PFSK-1 (cell line): ENCODE measurements around the gene CFAP251.

Experiments used
- POLR2AphosphoS5 ChIP-seq: IDR thresholded peaks from 2 replicates; pipeline ENCODE4 v1.6.1; 2012; ENCODE audit warnings: low read depth, mild to moderate bottlenecking, control low read depth, low read length, moderate library complexity
- SIN3A ChIP-seq: IDR thresholded peaks from 2 replicates; pipeline ENCODE4 v1.6.1; 2012; ENCODE audit warnings: mild to moderate bottlenecking, low read length, moderate library complexity, borderline replicate concordance; ENCODE audit not compliant: insufficient read depth
- TAF1 ChIP-seq: IDR thresholded peaks from 2 replicates; pipeline ENCODE4 v1.6.1; 2012; ENCODE audit warnings: low read length, control low read depth, borderline replicate concordance; ENCODE audit not compliant: insufficient read depth
- TF ChIP-seq, protein P1 (sequence below), 2 experiments: IDR thresholded peaks; 2 replicates each; pipeline versions ENCODE4 v1.6.1 to v1.8.0; 2011 to 2012; ENCODE audit warnings: low read depth in 2 of 2, low read length in 2 of 2, control low read depth in 1 of 2, inconsistent platforms in 1 of 2, mild to moderate bottlenecking in 1 of 2, moderate library complexity in 1 of 2; ENCODE audit not compliant: insufficient read depth in 1 of 2

DNA sequence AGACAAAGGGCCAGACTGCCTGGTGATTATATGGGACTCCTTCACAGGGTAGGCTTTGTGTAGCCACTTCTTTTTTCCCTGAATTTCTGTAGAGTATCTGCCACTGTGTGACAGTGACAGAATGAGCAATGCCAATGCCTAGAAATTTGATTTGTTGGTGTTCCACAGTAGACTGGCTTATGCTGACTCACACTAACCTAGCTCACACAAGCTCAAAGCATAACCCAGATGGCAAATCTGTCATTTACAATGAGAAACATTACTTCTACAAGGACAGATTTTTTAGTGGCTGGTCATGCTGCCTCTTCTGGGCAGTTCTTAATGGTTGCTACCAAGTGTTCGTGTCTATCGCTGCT is 15.9 kb downstream of the CFAP251 start:
- TF ChIP-seq POLR2AphosphoS5 = no peak
- TF ChIP-seq TAF1 = no peak
- TF ChIP-seq, protein P1, sequence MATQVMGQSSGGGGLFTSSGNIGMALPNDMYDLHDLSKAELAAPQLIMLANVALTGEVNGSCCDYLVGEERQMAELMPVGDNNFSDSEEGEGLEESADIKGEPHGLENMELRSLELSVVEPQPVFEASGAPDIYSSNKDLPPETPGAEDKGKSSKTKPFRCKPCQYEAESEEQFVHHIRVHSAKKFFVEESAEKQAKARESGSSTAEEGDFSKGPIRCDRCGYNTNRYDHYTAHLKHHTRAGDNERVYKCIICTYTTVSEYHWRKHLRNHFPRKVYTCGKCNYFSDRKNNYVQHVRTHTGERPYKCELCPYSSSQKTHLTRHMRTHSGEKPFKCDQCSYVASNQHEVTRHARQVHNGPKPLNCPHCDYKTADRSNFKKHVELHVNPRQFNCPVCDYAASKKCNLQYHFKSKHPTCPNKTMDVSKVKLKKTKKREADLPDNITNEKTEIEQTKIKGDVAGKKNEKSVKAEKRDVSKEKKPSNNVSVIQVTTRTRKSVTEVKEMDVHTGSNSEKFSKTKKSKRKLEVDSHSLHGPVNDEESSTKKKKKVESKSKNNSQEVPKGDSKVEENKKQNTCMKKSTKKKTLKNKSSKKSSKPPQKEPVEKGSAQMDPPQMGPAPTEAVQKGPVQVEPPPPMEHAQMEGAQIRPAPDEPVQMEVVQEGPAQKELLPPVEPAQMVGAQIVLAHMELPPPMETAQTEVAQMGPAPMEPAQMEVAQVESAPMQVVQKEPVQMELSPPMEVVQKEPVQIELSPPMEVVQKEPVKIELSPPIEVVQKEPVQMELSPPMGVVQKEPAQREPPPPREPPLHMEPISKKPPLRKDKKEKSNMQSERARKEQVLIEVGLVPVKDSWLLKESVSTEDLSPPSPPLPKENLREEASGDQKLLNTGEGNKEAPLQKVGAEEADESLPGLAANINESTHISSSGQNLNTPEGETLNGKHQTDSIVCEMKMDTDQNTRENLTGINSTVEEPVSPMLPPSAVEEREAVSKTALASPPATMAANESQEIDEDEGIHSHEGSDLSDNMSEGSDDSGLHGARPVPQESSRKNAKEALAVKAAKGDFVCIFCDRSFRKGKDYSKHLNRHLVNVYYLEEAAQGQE (IDR thresholded peaks at IDR 0.05; ENCODE audit: insufficient read depth in 1 of 2, low read depth in 2 of 2, low read length in 2 of 2) = no peak
- no peak for TF ChIP-seq SIN3A
